Measurements from ENCODE around the gene LRCOL1. TPM values are rescaled to one million over a fixed set of nuclear protein-coding genes. Genes with fewer than 3 reads are reported as not detected.

LRCOL1 gene
- polyA plus RNA-seq, 5 donors: 0.74 to 2.2 (median 1.3) TPM

DNA sequence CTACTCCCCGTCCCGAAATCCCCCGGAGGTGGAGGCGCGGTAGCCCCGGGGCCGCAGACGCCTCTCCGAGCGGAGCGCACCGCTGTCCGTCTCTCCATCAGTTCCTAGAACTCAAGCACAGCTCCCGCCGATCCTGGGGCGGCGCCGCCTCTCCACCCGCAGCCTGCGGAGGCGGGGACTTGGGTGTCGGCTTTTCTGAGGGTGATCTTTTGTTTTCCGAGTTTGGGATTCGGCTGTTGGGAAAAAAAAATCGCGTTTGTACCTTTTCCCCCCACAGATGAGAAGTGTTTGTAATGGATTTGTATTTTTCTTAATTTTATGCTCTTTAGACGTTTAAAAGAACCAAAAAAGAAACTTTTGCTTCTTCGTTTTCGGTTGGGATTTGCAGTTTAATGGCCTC is 26.6 kb downstream of the LRCOL1 start:
- no peak for DNase-seq

DNA sequence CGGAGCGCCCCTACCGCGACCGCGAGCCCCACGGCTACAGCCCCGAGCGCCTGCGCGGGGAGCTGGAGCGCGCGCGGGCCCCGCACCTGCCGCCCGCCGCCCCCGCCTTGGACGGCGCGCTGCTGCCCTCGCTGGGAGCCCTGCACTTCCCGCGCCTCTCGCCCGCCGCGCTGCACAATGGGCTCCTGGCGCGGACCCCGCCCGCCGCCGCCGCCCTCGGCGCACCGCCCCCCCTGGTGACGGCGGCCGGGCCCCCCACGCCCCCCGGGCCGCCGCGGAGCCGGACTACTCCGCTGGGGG is 27.0 kb downstream of the LRCOL1 start:
- DNase-seq: no peak

DNA sequence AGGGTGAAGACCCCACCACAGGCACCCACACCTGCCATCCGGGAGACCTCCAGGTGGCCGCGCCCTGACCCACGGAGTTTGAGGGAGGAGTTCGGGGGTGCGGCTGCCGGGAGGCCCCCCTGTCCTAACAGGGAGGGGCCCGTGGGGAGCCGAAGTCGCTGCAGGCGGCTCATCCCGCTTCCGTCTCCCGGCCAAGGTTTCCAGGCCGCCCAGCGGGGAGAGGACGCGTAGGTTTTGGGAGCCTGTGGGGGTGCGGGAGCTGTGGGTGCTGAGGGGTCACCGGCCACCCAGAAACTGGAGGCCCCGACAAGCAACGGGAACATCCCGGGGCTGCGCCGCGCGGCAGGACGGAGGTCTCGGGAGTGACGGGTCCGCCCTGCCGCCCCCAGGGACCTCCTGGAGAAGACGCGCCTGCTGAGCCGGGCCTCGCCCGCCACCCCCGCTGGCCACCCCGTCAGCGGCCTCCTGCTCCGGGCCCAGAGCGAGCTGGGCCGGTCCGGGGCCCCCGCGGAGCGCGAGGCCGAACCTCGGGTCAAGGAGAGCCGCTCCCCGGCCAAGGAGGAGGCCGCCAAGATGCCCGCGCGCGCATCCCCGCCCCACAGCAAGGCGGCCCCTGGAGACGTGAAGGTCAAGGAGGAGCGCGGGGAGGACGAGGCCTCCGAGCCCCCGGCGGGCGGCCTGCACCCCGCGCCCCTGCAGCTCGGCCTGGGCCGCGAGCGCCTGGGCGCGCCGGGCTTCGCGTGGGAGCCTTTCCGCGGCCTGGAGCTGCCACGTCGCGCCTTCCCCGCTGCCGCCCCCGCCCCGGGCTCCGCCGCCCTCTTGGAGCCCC is 27.6 kb downstream of the LRCOL1 start:
- no peak for DNase-seq

DNA sequence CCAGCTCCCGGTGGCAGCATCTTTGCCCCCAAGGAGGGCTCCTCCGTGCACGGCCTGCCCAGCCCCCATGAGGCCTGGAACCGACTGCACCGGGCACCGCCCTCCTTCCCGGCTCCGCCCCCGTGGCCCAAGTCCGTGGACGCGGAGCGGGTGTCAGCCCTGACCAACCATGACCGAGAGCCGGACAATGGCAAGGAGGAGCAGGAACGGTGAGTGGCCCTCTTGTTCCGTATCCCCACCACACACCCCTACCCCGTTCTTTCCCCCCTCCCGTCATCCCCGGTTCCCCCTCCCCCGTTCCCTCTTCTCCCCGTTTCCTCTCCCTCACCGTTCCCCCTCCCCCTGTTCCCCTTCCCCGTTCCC is 28.3 kb downstream of the LRCOL1 start:
- no peak for DNase-seq

DNA sequence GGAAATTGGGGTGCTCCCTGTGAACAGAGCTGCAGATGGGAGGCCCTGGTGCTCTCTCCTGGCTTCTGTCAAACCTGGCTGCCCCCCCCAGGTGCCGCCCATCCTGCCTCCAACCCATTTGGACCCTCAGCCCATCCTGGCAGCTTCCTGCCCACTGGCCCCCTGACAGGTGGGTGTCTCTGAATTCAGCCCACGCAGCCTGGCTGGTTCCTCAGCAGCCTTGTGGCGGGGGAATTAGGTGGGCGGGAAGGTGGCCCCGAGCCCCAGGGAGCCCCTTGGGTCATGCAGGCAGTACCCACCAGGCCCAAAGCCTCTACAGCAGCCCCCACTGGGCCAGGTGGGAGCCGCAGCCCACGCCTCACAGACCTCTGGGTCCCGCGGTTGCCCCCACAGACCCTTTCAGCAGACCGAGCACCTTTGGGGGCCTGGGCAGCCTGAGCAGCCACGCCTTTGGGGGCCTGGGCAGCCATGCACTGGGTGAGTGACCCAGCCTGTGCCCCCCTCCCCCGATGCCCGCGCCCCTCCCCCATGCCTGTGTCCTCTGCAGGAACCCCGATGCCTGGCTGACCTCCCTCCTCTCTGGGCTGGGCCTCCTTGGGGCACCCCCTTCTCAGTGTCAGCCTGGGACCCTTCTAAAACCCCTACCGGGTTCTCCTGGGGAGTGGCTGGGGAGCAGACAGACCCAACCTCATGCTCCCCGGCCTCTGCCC is 28.9 kb downstream of the LRCOL1 start:
- no peak for DNase-seq

DNA sequence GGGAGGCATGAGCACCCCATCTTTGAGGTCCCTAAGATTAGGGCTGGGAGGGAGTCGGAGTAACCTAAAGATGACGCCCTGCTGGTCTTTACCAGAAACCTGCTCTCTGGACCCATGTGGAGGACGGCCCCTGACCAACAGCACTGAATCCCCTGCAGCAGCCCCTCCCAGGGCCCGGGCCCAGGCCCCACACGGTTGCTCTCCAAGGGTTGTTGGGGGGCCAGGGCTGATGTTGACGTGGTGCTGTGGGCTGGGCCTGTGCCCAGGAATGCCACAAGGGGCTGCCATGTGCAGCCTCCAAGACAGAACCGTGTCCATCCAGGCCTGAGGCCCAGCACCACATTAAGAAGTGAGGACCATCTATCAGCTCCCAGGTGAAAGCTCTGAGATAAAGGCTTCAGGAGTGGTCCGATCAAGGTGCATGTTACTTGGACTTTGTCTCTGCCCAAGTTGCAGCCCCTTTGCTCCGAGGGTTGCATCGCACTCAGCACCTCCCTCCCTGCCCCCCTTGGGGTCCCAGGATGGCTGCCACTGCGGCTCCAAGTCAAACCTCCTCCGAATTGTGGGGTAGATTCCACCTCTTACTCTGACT is 29.6 kb downstream of the LRCOL1 start:
- no peak for DNase-seq

DNA sequence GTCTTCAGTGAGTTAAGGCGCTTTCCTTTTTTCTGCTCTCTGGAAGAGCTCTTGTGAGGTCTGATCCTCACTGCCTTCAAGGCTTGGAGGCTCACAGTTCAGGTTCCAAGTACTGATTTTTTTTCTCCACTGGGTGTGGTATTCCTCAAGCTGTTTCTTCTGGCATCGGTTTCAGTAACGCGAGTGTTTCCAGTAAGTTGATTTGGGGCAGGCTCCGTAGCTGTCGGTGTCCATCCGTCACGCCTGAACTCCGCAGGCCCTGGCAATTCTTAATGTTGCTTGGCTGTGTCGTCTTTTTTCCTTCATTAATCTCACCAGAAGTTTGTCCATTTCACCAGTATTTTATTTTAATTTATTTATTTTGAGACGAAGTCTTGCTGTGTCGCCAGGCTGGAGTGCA is 30.6 kb downstream of the LRCOL1 start:
- no peak for DNase-seq

DNA sequence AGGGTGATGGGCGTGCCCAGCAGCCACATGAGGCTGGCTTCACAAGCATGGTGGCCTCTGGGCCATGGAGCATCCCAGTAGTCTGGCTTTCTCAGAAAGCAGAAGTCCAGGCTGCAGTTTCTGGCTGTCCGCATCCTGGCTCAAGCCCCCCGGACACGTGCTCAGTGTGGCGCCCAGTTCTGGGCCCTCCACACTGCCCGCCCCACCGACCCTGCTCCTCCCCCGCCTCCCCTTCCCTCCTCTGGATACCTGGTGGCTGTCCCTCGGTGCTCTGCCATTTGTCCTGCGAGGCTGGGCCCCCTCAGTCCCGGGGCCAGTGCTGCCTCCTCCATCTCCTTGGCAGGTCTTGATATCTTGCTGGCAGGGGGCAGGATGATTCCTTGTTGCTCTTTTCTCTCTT is 31.6 kb downstream of the LRCOL1 start:
- no peak for DNase-seq

DNA sequence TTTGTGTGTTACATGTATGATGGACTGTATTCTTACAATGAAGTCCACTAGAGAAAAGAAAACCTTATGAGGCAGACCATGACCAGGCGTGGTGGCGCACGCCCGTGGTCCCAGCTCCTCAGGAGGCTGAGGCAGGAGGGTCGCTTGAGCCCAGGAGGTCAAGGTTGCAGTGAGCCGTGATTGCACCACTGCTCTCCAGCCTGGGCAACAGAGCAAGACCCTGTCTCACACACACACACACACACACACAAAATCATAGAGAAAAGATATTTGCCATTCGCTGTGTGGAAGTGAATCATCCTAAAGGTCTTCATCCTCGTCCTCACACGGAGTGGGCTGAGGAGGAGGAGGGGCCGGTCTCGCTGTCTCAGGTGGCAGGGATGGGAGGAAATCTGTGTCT is 32.3 kb downstream of the LRCOL1 start:
- DNase-seq: no peak

DNA sequence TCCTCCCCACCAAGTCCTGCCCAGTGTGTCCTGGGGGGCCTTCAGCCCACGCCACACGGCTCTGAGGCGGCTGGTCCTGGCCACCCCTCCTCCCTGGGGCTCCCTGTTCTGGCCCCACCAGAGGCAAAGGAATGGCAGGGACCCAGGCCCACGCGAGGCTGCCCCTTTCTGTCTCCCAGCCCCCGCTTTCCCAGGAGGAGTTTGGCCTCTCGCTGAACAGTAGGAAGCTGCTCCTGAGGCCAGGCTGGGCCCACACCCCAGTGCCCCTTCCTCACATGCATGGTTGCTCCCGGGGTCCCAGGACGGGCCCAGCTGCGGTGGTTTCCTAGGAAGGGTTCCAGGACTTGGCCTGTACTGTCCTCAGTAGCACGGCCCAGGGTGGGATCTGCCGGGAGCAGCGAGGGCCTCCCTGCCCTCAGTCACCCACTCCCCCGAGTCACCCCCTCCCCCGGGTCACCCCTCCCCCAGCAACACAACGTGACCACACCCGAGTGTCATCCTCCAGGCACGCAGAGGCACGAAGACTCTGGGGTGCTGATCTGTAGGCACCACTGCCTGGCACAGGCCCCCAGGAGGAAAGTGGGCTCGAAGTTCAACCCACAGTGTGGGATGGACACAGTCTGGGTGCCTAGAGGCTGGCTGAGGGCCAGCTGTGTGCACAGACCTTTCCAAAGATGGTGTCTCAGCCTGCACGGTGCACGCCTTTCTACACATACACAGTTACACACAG is 33.0 kb downstream of the LRCOL1 start:
- no peak for DNase-seq

DNA sequence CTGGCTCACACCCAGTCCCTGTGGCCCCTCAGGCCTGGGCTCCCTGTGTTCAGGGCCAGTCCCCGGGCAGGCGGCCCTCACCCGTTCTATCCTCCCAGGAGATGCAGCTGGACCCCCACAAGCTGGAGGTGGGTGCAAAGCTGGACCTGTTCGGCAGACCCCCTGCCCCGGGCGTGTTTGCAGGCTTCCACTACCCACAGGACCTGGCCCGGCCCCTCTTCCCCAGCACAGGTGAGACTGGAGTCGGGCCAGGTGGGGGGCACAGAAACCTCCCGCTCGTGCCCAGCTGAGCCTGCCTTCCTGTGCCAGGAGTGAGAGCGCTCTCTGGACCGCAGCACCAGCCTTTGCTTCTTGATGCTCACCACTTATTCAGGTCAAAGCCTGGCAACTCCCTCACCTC is 33.7 kb downstream of the LRCOL1 start:
- no peak for DNase-seq

DNA sequence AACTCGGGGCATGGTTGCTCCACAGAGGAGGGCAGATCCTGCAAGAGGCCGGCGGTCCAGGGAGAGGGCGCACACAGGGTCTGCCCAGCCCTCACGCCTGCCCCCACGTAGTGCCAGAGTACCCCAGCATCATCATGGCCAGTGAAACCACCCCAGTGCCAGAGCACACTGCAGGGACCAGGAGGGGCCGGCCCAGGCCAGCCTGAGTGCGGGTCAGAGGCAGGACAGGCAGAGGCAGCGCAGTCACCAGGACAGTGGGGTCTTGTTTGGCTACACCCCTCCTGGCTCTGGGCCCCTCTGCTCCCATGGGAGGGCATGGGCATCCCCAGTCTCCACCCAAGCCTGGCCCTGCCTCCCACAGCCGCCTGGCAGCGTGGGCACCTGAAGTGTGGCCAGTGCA is 34.7 kb downstream of the LRCOL1 start:
- no peak for DNase-seq

DNA sequence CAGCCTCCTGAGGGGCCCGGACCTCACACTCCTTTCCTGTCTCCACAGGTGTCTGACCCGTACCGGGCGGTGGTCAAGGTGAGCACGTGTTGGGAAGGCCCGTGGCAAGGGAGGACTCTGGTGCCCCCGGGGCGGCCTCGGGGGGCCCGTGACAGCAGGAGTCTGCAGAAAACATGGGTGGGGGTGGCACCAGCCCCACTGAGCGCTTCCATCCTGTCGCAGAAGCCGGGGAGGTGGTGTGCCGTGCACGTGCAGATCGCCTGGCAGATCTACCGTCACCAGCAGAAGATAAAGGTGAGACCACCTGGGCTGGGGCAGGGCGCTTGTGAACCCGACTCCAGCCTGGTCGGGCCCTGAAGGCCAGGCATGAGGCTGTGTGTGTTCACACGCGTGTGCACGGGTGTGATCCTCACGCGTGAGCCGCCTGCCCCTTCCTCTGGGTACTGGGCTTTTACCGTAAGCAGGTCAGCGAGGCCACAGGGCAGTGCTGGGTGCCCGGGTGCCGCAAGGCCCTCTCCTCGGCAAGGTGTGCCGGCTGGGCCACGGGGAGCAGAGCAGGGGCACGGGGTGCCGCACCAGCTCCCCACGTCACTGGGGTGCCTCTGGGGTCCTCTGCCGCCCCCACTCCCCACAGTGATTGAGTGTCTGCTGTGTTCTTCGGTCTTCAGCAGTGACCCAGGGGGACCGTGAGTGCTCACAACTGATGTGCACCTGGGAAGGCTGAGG is 35.9 kb downstream of the LRCOL1 start:
- DNase-seq: no peak

DNA sequence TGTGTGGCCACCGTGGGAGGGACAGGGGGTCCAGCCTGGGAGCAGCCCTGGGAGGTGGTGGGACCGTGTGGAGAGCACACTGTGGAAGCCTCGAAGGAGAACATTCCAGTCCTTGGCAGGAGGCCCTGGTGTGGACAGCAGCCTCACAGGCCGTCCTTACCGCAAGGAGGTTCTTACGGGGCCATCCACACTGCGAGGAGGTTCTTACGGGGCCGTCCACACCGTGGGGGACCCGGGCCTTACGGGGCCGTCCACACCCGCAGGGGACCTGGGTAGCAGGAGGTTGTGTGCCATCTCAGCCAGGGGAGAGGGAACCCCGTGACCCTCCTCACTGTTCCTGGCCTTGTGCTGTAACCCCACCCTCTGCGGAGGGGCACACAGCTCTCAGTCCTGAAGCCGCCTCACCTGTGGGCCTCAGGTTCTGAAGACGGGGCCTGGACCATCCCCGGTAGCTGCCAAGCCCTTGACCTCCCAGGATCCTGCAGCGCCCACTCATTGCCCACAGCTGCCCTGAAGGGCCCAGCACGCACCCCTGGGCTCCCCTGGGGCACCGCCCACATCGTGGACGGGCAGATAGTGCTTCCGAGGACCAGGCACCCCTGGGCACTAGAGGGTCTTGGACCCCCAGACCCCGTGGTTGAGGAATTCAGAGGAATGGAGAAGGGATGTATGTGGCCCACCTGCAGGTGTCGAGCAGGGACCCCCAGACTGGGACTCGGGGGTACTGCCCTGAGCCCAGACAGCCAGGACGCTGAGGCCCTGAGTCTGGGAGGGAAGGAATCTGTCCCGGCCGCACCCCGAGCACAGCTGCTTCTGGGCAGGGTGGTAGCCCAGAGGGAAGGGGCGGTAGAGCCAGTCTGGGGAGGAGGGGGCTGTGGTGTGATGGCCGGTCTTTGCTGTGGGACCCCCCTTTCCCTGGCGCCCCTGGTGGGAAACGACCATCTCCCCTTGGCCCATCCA is 37.3 kb downstream of the LRCOL1 start:
- DNase-seq: no peak

DNA sequence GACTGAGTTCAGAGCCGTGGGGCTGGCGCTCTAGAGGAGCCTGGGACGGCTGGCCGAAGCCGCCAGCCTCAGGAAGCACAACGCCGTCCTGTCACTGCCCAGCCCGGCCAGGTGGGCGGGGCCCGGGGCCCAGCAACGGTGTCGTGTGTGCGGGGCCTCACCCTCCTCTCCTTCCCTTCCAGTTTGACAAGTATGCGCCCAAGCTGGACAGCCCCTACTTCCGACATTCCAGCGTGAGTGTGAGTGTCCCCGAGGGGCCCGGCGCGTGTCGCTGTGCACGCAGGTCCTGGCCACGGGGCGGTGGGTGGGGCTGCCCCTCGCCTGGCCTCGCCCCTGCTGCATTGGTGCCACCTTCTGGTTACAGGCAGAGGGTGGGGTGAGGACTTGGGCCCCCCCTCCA is 38.3 kb downstream of the LRCOL1 start:
- peak; percentile 42 to 69 for DNase-seq

DNA sequence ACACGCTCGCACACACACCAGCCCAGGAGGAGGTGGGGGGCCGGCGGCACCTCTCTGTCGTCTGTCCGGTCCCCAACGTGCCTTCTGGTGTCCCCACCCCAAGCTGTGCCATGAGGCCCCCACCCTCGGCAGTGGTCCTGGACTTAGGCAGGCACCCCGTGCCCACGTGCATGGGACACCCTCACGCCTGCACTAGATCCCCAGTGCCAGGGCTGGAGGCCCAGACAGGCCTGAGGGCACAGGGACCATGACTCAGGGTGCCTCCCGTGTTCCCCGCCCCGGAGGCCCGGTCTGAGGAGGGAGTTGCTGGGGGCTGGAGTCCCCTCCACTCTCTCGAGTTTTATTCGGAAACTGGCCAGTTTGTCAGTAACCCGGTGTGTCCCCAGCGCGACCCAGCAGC is 38.8 kb downstream of the LRCOL1 start:
- no peak for DNase-seq

DNA sequence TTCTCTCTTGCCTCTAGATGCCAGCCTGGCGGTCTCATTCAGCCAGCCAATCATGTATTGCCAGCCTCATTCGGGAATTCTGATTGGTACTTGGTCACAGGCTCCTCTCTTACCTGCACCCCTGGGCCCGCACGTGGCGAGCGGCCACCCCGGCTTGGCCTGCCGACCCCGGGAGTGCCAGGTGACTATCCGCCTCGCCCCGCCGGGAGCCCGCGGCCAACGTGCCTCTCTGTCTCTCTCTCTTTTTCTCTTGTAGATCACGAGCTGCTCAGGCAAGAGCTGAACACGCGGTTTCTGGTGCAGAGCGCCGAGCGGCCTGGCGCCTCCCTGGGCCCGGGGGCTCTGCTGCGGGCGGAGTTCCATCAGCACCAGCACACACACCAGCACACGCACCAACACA is 39.3 kb downstream of the LRCOL1 start:
- no peak for DNase-seq

DNA sequence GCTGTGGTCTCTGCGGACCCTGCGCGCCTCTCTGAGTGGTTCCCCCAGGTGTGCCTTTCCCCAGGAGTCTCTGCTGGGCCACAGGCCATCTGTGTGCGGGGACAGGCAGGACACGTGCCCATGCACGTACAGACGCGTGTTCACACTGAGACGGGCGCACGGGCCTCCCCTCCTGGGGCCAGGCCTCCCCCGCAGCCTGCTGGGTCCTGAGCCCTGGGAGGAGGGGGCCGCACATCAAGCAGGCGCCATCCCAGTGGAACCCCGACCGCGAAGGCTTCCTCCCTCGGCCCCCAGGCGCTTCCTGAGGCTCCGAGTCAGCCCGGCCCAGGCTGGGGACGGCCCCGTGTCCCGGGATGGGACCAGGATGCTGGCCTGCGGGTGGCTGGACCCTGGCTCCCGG is 39.7 kb downstream of the LRCOL1 start:
- no peak for DNase-seq

DNA sequence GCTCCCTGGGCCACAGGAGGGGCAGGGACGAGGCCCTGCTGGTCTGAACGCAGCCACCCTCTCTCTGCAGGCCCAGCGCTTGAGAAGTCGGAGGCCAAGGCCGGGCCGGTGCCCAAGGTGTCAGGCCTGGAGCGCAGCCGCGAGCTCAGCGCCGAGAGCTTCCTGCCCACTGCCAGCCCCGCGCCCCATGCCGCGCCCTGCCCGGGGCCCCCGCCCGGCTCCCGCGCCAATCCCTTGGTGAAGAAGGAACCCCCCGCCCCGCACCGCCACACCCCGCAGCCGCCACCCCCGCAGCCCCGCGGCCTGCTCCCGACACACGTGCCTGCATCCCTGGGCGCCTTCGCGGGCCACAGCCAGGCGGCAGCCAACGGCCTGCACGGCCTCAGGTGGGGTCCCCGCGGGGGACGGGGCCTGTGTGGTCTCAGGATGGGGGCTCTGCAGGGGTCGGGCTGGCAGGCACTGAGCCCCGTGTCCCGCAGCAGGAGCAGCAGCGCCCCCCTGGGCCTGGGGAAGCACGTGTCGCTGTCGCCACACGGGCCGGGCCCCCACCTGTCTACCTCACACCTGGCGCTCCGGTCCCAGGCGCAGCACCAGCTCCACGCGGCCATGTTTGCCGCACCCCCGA is 40.4 kb downstream of the LRCOL1 start:
- no peak for DNase-seq

DNA sequence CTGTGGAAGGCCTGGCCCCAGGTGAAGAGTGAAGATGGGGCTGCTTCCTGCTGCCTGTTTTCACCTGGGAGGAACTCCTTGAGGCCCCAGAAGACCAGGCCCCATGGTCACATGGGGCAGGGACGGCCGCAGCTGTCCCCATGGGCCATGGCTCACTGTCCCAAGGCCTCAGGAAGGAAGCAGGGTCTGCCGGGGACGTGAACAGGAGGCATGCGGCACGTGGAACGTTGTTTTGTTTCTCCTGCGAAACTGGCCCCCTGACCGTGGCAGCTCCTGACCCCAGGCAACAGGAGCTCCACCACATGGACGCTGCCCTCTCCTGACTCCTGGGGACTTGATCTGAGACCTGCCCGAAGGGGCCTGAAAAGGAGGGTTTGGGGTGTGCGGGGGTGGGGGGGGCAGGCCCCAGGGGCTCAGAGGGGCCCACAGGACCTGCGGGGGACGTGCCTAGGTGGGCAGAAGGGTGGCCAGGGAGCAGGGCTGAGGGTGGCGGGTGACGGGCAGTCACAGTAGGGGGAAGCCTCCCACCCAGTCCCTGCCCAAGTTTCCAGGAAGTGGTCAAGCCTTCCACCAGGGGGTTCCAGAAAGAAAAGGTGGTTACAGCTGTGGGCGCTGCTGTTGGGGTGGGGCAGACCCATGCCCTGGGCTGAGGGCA is 41.4 kb downstream of the LRCOL1 start:
- DNase-seq: no peak

Measured in right lung (tissue), 5 donors.